ENCODE measurements around the gene NDUFS5. TPM values are rescaled to one million over a fixed set of nuclear protein-coding genes. Genes with fewer than 3 reads are reported as not detected.
"Not testable (repeated sequence)": the region's sequence is repeated elsewhere in the genome, so short reads cannot be mapped to it uniquely, and the experiment has no call there.

Gene NDUFS5
- total and polyA plus RNA-seq, 3 donors from 2014 or later, result 211 to 354 (median 298) TPM

DNA sequence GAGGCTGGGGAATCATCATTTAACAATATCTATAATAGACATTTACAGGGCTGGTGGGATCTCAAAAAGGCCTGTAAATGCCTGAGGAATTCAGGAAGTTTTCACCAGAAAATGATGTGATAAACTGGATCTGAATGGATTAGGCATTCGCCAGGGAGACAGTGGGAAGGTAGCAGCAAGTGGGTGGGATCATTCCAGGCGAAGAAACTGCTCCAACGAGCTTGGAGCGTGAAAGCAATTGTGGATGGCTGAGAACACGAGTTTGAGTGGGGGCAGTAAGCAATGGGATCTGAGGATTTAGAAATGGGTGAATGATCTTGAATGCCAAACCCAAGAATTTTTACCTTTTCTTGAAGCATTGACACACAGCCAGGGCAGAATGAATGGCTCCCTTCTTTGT, 8.9 kb upstream of the NDUFS5 start:
- Histone ChIP-seq H3K27ac (no peak overlapping the region), H3K27me3 (no peaks in the 10 kb centered on the region), H3K4me1 (no peaks in the 10 kb centered on the region), H3K9me3 (no peaks in the 10 kb centered on the region), H3K4me3 (no peak overlapping the region), H3K36me3 (ENCODE audit: low read depth, missing control alignments) (no peaks in the 10 kb centered on the region)
- TF ChIP-seq, protein P1, sequence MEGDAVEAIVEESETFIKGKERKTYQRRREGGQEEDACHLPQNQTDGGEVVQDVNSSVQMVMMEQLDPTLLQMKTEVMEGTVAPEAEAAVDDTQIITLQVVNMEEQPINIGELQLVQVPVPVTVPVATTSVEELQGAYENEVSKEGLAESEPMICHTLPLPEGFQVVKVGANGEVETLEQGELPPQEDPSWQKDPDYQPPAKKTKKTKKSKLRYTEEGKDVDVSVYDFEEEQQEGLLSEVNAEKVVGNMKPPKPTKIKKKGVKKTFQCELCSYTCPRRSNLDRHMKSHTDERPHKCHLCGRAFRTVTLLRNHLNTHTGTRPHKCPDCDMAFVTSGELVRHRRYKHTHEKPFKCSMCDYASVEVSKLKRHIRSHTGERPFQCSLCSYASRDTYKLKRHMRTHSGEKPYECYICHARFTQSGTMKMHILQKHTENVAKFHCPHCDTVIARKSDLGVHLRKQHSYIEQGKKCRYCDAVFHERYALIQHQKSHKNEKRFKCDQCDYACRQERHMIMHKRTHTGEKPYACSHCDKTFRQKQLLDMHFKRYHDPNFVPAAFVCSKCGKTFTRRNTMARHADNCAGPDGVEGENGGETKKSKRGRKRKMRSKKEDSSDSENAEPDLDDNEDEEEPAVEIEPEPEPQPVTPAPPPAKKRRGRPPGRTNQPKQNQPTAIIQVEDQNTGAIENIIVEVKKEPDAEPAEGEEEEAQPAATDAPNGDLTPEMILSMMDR (IDR thresholded peaks at IDR 0.05), result no peak
- no peak for TF ChIP-seq POLR2A (IDR thresholded peaks at IDR 0.05)
- WGBS, 2 donors, result 75 to 81% methylated on average over 5 of the region's 5 CpGs
- DNase-seq, result no peak
- intact Hi-C loops (cut with DNase I; ENCODE audit: low total_unique reads), result no loop called here

DNA sequence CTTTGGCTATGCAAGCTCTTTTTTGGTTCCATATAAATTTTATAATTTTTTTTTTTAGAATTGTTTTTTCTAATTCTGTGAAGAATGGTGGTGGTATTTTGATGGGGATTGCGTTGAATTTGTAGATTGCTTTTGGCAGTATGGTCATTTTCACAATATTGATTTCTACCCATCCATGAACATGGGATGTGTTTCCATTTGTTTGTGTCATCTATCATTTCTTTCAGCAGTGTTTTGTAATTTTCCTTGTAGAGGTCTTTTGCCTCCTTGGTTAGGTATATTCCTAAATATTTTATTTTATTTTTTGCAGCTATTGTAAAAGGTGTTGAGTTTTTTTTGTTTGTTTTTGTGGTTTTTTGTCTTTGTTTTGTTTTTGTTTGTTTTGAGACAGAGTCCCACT, 5.7 kb upstream of the NDUFS5 start:
- DNase-seq; H3K27me3 ChIP-seq; H3K4me1 ChIP-seq; intact Hi-C loops (cut with DNase I; ENCODE audit: low total_unique reads); H3K27ac ChIP-seq; H3K4me3 ChIP-seq; H3K9me3 ChIP-seq; H3K36me3 ChIP-seq (ENCODE audit: low read depth, missing control alignments): not testable (repeated sequence)
- 57 to 94% methylated on average over 1 of the region's 1 CpG for WGBS, 2 donors

DNA sequence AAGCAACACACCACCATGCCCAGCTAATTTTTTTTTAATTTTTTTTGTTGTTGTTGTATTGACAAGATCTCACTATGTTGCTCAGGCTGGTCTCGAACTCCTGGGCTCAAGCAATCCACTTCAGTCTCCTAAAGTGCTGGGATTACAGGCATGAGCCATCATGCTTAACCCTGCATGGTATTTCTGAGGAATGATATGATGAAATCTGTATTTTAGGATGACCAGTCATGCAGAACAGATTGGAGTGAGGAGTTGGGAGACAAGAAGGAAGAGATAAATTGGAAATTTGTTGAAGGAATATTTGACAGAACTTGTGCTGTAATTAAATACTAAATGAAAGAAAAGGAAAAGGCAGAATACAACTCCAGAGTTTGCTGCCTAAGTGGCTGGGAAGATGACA, 4.7 kb upstream of the NDUFS5 start:
- no peaks in the 10 kb centered on the region for H3K36me3 ChIP-seq (ENCODE audit: low read depth, missing control alignments)
- H3K9me3 ChIP-seq, result no peaks in the 10 kb centered on the region
- 69 to 81% methylated on average over 1 of the region's 1 CpG for WGBS, 2 donors
- H3K4me1 ChIP-seq, result peaks cover 5% of the 10 kb centered on the region
- DNase-seq, result no peak
- no peak overlapping the region for H3K4me3 ChIP-seq
- H3K27ac ChIP-seq, result no peak overlapping the region
- TF ChIP-seq, protein P1 (IDR thresholded peaks at IDR 0.05), result no peak
- no peak for TF ChIP-seq POLR2A (IDR thresholded peaks at IDR 0.05)
- intact Hi-C loops (cut with DNase I; ENCODE audit: low total_unique reads), result no loop called here
- H3K27me3 ChIP-seq, result no peaks in the 10 kb centered on the region

DNA sequence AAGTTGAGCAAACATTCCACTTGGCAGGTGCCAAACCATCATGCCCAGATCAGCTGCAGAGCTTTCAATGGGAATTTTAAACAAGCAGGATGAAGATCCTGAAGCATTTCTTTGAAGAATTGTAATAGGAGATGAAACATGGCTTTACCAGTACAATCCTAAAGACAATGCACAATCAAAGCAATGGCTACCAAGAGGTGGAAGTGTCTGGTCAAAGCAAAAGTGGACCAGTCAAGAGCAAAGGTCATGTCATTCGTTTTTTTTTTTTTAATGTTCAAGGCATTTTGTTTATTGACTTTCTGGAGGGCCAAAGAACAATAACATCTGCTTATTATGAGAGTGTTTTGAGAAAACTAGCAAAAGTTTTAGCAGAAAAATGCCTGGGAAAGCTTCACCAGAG, 3.0 kb upstream of the NDUFS5 start:
- TF ChIP-seq, protein P1 (IDR thresholded peaks at IDR 0.05), result no peak
- TF ChIP-seq POLR2A (IDR thresholded peaks at IDR 0.05), result no peak
- WGBS, 2 donors, result 69 to 81% methylated on average over 1 of the region's 1 CpG
- Histone ChIP-seq H3K27me3 (no peaks in the 10 kb centered on the region), H3K36me3 (ENCODE audit: low read depth, missing control alignments) (no peaks in the 10 kb centered on the region), H3K4me3 (no peak overlapping the region), H3K9me3 (no peaks in the 10 kb centered on the region), H3K4me1 (peaks cover 10% of the 10 kb centered on the region), H3K27ac (no peak overlapping the region)
- intact Hi-C loops (cut with DNase I; ENCODE audit: low total_unique reads), result no loop called here
- DNase-seq, result no peak

DNA sequence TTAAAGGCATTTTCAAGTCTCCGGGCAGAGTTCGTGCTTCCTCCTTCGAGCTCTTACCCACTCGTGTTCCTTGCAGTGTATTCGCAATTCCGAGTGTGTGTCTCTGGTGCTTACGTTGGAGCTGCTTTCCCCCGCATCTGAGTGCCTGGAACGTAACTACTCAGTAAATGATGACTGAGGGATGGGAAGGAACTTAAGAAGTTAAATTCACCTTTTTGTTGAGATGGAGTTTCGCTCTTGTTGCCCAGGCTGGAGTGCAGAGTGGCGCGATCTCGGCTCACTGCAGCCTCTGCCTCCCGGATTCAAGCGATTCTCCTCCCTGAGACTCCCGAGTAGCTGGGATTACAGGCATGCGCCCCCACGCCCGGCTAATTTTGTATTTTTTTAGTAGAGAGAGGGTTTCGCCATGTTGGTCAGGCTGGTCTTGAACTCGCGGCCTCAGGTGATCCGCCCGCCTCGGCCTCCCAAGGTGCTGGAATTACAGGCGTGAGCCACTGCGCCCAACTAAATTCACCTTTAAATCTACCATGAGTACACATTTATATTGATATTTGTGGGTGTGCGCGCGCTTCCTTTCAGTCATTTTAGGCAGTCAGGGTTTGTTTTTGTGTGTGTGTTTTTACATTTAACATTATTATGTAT, 837 bp downstream of the NDUFS5 start:
- Histone ChIP-seq H3K9me3 (no peaks in the 10 kb centered on the region), H3K27me3 (no peaks in the 10 kb centered on the region), H3K36me3 (ENCODE audit: low read depth, missing control alignments) (peaks cover 5% of the 10 kb centered on the region), H3K4me3 (peak overlapping the region; percentile 81 to 84), H3K4me1 (peaks cover 10% of the 10 kb centered on the region), H3K27ac (peak overlapping the region; percentile 85 to 95)
- DNase-seq, result no peak
- TF ChIP-seq, protein P1 (IDR thresholded peaks at IDR 0.05), result no peak
- TF ChIP-seq POLR2A (IDR thresholded peaks at IDR 0.05), result no peak
- intact Hi-C loops (cut with DNase I; ENCODE audit: low total_unique reads), result no loop called here
- 18 to 22% methylated on average over 30 of the region's 30 CpGs for WGBS, 2 donors
